Keratinocyte (primary cell): ENCODE results near the gene TANC2. TPM values are rescaled to one million over a fixed set of nuclear protein-coding genes. Genes with fewer than 3 reads are reported as not detected.
"Not testable (repeated sequence)": the region's sequence is repeated elsewhere in the genome, so short reads cannot be mapped to it uniquely, and the experiment has no call there.

Experiments
- DNase-seq: peaks from one replicate; pipeline ENCODE4 v3.0.0-alpha.2; 2011; ENCODE audit warnings: low read depth, missing footprints, low spot score
- FAIRE-seq: peaks from 2 replicates; lab custom pipeline; 2011; peaks lifted over from hg19 to GRCh38; lab: Jason Lieb, UNC
- H2AFZ ChIP-seq: 2 replicates; pipeline ENCODE4 v1.6.0; 2012; ENCODE audit warnings: low read length, control low read depth, inconsistent platforms; ENCODE audit not compliant: control insufficient read depth
- H3K27ac ChIP-seq: 2 replicates; pipeline ENCODE4 v1.5.1; 2011; ENCODE audit warnings: low read length; ENCODE audit not compliant: control insufficient read depth, insufficient read depth
- H3K27me3 ChIP-seq: 3 replicates; pipeline ENCODE4 v1.6.0; 2011; ENCODE audit warnings: low read length; ENCODE audit not compliant: control insufficient read depth, insufficient read depth; ENCODE audit errors: extremely low read depth
- H3K36me3 ChIP-seq, 2 experiments: 2 replicates in 1 of 2; 3 replicates in 1 of 2; pipeline ENCODE4 v1.5.1; 2011; ENCODE audit warnings: low read length in 2 of 2, mild to moderate bottlenecking in 1 of 2; ENCODE audit not compliant: control insufficient read depth in 2 of 2, insufficient read depth in 2 of 2; ENCODE audit errors: extremely low read depth in 1 of 2
- H3K4me1 ChIP-seq: 3 replicates; pipeline ENCODE4 v1.5.1; 2011; ENCODE audit warnings: low read length; ENCODE audit not compliant: control insufficient read depth, insufficient read depth; ENCODE audit errors: extremely low read depth
- H3K4me2 ChIP-seq: 3 replicates; pipeline ENCODE4 v1.6.0; 2011; ENCODE audit warnings: low read depth, low read length; ENCODE audit not compliant: control insufficient read depth, insufficient read depth; ENCODE audit errors: extremely low read depth
- H3K4me3 ChIP-seq, 3 experiments: fragments of 200-600 bp in 1 of 3; sonication (generic) in 1 of 3; 2 replicates in 2 of 3; 3 replicates in 1 of 3; pipeline ENCODE4 v1.5.1; 2011 to 2016; ENCODE audit warnings: low read length in 3 of 3, mild to moderate bottlenecking in 3 of 3, control low read depth in 2 of 3, inconsistent platforms in 1 of 3, low read depth in 1 of 3, mixed read lengths in 1 of 3, mixed run types in 1 of 3, moderate library complexity in 1 of 3; ENCODE audit not compliant: control insufficient read depth in 2 of 3, insufficient read depth in 2 of 3; ENCODE audit errors: extremely low read depth in 1 of 3
- H3K79me2 ChIP-seq: 2 replicates; pipeline ENCODE4 v1.6.0; 2012; ENCODE audit warnings: low read length; ENCODE audit not compliant: control insufficient read depth, insufficient read depth
- H3K9ac ChIP-seq: 3 replicates; pipeline ENCODE4 v1.6.0; 2011; ENCODE audit warnings: low read length; ENCODE audit not compliant: control insufficient read depth, insufficient read depth; ENCODE audit errors: extremely low read depth
- H3K9me1 ChIP-seq: 3 replicates; pipeline ENCODE4 v1.6.0; 2011; ENCODE audit warnings: low read length; ENCODE audit not compliant: control insufficient read depth, insufficient read depth; ENCODE audit errors: extremely low read depth
- H3K9me3 ChIP-seq: 2 replicates; pipeline ENCODE4 v1.5.1; 2012; ENCODE audit warnings: low read depth, low read length; ENCODE audit not compliant: control insufficient read depth
- H4K20me1 ChIP-seq: 3 replicates; pipeline ENCODE4 v1.6.0; 2011; ENCODE audit warnings: low read length; ENCODE audit not compliant: control insufficient read depth, insufficient read depth; ENCODE audit errors: extremely low read depth
- EZH2 ChIP-seq: IDR thresholded peaks from one replicate; pipeline ENCODE4 v1.6.1; 2012; ENCODE audit warnings: inconsistent platforms, mild to moderate bottlenecking, low read length, moderate library complexity
- dilution Hi-C: fragments of 300-500 bp; cut with MboI; formaldehyde crosslinking; loops from one replicate; pipeline ENCODE4 v1.7.0; 2020; ENCODE audit warnings: low sequenced_read_pairs; ENCODE audit not compliant: extremely low pct_ligation_motif_present
- polyA plus RNA-seq, 5 experiments: library from polyadenylated mRNA; depleted of rRNA in 3 of 5; stranded (reverse) in 3 of 5; stranded (forward) in 1 of 5; unstranded in 1 of 5; fragments of >200 nt; gene quantifications; 1 replicate in 1 of 5; 2 replicates in 3 of 5; 3 replicates in 1 of 5; pipeline versions ENCODE4 v1.2.1 to v1.2.3, GENCODE V29; 2011 to 2012; ENCODE audit warnings: missing spikeins in 2 of 5, low read depth in 1 of 5, low replicate concordance in 1 of 5
- TF ChIP-seq, protein P1 (sequence below), 3 experiments: IDR thresholded peaks in 1 of 3; conservative IDR thresholded peaks in 1 of 3; optimal IDR thresholded peaks in 1 of 3; 2 replicates in 2 of 3; 3 replicates in 1 of 3; pipeline versions ENCODE3 to v1.5.1; 2011; ENCODE audit warnings: low read length in 3 of 3, mild to moderate bottlenecking in 3 of 3, moderate library complexity in 2 of 3, control low read depth in 1 of 3, inconsistent platforms in 1 of 3; ENCODE audit not compliant: insufficient read depth in 2 of 3; ENCODE audit errors: extremely low read depth in 1 of 3

The TANC2 gene
- polyA plus RNA-seq, 1 donor (not counting 4 experiments of a cell fraction or from before 2014, with no cell fraction given): 22.4 TPM

DNA sequence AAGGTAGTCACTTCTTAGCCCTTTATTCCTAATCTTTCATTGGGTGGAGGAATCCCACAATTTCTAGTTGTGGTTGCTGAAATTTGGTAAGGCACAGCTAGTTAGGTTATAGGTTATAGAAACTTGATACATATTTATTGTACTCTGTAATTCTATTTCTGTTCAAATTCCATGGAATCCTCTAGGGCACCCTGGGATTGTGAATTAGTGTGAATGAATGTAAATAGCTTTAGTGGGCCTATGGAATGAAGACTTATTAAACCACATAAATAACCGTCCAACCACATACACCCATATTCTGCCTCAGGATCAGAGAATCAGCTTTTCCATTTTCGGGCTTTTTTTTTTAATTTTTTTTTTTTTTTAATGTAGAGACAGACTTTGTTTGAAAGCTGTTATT, 9.2 kb downstream of the TANC2 start:
- DNase-seq: no peak
- Histone ChIP-seq H3K9me3 (no peaks in the 10 kb centered on the region), H3K4me1 (no peaks in the 10 kb centered on the region), H3K4me2 (no peak overlapping the region), H3K27me3 (no peaks in the 10 kb centered on the region), H4K20me1 (no peaks in the 10 kb centered on the region), H3K9ac (no peak overlapping the region), H3K79me2 (peaks cover 95% of the 10 kb centered on the region), H3K27ac (no peak overlapping the region), H3K9me1 (no peaks in the 10 kb centered on the region), H3K36me3 (peaks cover 2 to 5% of the 10 kb centered on the region in 2 experiments), H3K4me3 (no peak overlapping the region), H2AFZ (no peak overlapping the region)
- FAIRE-seq: no peak
- dilution Hi-C loops: no loop called here
- TF ChIP-seq EZH2: no peak
- TF ChIP-seq, protein P1, sequence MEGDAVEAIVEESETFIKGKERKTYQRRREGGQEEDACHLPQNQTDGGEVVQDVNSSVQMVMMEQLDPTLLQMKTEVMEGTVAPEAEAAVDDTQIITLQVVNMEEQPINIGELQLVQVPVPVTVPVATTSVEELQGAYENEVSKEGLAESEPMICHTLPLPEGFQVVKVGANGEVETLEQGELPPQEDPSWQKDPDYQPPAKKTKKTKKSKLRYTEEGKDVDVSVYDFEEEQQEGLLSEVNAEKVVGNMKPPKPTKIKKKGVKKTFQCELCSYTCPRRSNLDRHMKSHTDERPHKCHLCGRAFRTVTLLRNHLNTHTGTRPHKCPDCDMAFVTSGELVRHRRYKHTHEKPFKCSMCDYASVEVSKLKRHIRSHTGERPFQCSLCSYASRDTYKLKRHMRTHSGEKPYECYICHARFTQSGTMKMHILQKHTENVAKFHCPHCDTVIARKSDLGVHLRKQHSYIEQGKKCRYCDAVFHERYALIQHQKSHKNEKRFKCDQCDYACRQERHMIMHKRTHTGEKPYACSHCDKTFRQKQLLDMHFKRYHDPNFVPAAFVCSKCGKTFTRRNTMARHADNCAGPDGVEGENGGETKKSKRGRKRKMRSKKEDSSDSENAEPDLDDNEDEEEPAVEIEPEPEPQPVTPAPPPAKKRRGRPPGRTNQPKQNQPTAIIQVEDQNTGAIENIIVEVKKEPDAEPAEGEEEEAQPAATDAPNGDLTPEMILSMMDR (optimal IDR thresholded peaks at IDR 0.05 in 1 of 3, IDR thresholded peaks at IDR 0.05 in 1 of 3, conservative IDR thresholded peaks at IDR 0.05 in 1 of 3; ENCODE audit: extremely low read depth in 1 of 3, insufficient read depth in 2 of 3, low read length in 3 of 3): no peak

DNA sequence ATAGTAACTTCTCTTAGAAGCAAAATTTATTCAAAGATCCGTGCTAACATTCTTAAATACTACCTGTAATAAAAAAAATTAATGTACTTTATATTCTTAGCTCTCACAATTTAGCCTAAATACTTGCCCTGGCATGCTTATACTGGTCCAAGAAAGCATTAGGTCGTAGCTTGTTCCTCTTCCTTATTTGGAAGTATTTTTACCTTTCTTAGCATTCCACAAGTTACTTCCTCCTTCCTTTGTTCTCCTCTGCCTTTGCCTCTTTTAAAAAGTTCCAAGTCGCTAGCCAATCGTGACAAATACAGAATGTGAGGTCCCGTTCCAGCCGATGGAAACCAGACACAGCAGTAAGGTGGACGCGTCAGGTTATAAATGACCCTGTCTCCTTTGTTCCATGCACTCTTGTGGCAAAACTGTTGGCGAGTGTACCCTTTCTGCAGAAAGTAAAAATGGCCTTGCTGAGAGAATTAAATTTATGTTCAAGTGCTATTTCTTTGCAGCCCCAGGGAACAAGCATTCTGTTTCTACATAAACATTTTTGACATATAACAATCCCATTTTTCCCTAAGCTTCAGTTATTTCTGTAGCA, 10.7 kb downstream of the TANC2 start:
- H3K4me1 ChIP-seq, dilution Hi-C loops, H3K9ac ChIP-seq, H4K20me1 ChIP-seq, H3K4me2 ChIP-seq, H3K27ac ChIP-seq, DNase-seq, H3K27me3 ChIP-seq, H3K36me3 ChIP-seq, H3K4me3 ChIP-seq, H3K9me3 ChIP-seq, FAIRE-seq, H3K9me1 ChIP-seq, H2AFZ ChIP-seq: not testable (repeated sequence)
- peaks cover 95% of the 10 kb centered on the region for H3K79me2 ChIP-seq

DNA sequence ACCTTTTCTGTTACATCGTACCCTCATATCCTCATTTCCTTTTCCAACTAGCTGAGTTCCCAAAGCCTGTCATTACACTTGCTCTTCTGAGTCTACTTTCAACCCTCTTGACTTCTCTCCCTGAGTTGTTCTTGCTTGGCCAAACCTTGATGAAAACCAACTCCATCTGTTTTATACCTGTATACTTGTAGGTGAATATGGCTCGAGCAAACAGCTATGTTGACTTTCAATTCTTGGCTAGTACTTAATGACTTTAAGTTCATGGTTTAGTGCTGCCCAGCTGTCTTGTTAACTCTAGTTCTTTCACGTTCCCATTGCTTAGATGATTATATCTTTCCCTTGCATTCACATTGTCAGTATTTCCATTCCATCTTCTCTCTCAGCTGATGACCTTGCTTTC, 14.8 kb downstream of the TANC2 start:
- no peak overlapping the region for H3K4me3 ChIP-seq
- no peaks in the 10 kb centered on the region for H3K9me3 ChIP-seq
- no peaks in the 10 kb centered on the region for H3K9me1 ChIP-seq
- peaks cover 1% of the 10 kb centered on the region for H4K20me1 ChIP-seq
- H3K4me2 ChIP-seq: no peak overlapping the region
- peaks cover 95% of the 10 kb centered on the region for H3K79me2 ChIP-seq
- no peaks in the 10 kb centered on the region for H3K36me3 ChIP-seq
- no peak for DNase-seq
- H3K27ac ChIP-seq: no peak overlapping the region
- FAIRE-seq: no peak
- TF ChIP-seq, protein P1 (optimal IDR thresholded peaks at IDR 0.05 in 1 of 3, IDR thresholded peaks at IDR 0.05 in 1 of 3, conservative IDR thresholded peaks at IDR 0.05 in 1 of 3; ENCODE audit: extremely low read depth in 1 of 3, insufficient read depth in 2 of 3, low read length in 3 of 3): no peak
- TF ChIP-seq EZH2: no peak
- dilution Hi-C loops: no loop called here
- no peak overlapping the region for H3K9ac ChIP-seq
- no peaks in the 10 kb centered on the region for H3K27me3 ChIP-seq
- H2AFZ ChIP-seq: no peak overlapping the region
- peaks cover 5% of the 10 kb centered on the region for H3K4me1 ChIP-seq
